ENCODE data around the gene KLHL17. TPM values are rescaled to one million over a fixed set of nuclear protein-coding genes. Genes with fewer than 3 reads are reported as not detected.

KLHL17 gene
- total RNA-seq, 1 experiment from 2014 or later, result 66.9 TPM

DNA sequence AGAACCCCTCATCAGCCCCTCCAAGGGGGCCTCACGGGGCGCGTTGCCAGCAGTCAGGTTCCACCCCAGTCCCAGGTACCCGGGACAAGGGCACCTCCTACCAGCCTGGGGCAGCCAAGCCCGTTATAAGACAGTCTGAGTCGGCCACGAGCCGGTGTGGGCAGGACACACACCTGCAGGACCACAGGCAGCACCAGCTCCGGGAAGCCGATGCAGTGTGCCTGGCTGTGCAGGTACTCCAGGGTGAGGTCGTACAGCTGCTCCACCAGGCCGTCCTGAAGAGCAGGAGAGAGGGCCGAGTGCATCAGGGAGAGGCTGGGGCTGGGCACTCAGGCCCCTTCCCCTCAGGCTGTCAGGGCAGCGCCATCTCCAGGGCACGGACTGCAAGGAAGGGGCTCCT, 12.4 kb upstream of the KLHL17 start:
- Mint-ChIP-seq H3K27ac (no peak overlapping the region), H3K36me3 (peaks cover 31% of the 10 kb centered on the region), H3K27me3 (ENCODE audit: low read depth) (peaks cover 10% of the 10 kb centered on the region), H3K9me3 (no peaks in the 10 kb centered on the region), H3K4me1 (no peaks in the 10 kb centered on the region), H3K4me3 (no peak overlapping the region)
- no peak for ATAC-seq
- ChIA-PET POLR2A (no interaction called here), CTCF (no interaction called here)
- no peak for DNase-seq (ENCODE audit: low spot score)
- no peak for TF ChIP-seq MXD4 (CRISPR knock-in tag; IDR thresholded peaks at IDR 0.05; ENCODE audit: borderline replicate concordance)
- TF ChIP-seq FOXK1 (CRISPR knock-in tag; IDR thresholded peaks at IDR 0.05), result no peak
- no peak for TF ChIP-seq GTF2I (CRISPR knock-in tag; conservative IDR thresholded peaks at IDR 0.05)
- no peak for TF ChIP-seq ZNF219 (CRISPR knock-in tag; IDR thresholded peaks at IDR 0.05; ENCODE audit: borderline replicate concordance)
- TF ChIP-seq, protein P1, sequence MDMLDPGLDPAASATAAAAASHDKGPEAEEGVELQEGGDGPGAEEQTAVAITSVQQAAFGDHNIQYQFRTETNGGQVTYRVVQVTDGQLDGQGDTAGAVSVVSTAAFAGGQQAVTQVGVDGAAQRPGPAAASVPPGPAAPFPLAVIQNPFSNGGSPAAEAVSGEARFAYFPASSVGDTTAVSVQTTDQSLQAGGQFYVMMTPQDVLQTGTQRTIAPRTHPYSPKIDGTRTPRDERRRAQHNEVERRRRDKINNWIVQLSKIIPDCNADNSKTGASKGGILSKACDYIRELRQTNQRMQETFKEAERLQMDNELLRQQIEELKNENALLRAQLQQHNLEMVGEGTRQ (CRISPR knock-in tag; IDR thresholded peaks at IDR 0.05), result no peak
- TF ChIP-seq, protein P2, sequence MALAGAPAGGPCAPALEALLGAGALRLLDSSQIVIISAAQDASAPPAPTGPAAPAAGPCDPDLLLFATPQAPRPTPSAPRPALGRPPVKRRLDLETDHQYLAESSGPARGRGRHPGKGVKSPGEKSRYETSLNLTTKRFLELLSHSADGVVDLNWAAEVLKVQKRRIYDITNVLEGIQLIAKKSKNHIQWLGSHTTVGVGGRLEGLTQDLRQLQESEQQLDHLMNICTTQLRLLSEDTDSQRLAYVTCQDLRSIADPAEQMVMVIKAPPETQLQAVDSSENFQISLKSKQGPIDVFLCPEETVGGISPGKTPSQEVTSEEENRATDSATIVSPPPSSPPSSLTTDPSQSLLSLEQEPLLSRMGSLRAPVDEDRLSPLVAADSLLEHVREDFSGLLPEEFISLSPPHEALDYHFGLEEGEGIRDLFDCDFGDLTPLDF (CRISPR knock-in tag; IDR thresholded peaks at IDR 0.05), result no peak
- TF ChIP-seq ZNF416 (CRISPR knock-in tag; IDR thresholded peaks at IDR 0.05), result no peak
- no peak for TF ChIP-seq KAT7 (CRISPR knock-in tag; IDR thresholded peaks at IDR 0.05; ENCODE audit: borderline replicate concordance)
- no peak for TF ChIP-seq NR3C1 (CRISPR knock-in tag; conservative IDR thresholded peaks at IDR 0.05; ENCODE audit: low read depth)
- no peak for TF ChIP-seq FOXP1 (CRISPR knock-in tag; IDR thresholded peaks at IDR 0.05; ENCODE audit: borderline replicate concordance)
- TF ChIP-seq, protein P3, sequence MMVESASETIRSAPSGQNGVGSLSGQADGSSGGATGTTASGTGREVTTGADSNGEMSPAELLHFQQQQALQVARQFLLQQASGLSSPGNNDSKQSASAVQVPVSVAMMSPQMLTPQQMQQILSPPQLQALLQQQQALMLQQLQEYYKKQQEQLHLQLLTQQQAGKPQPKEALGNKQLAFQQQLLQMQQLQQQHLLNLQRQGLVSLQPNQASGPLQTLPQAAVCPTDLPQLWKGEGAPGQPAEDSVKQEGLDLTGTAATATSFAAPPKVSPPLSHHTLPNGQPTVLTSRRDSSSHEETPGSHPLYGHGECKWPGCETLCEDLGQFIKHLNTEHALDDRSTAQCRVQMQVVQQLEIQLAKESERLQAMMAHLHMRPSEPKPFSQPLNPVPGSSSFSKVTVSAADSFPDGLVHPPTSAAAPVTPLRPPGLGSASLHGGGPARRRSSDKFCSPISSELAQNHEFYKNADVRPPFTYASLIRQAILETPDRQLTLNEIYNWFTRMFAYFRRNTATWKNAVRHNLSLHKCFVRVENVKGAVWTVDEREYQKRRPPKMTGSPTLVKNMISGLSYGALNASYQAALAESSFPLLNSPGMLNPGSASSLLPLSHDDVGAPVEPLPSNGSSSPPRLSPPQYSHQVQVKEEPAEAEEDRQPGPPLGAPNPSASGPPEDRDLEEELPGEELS (CRISPR knock-in tag; IDR thresholded peaks at IDR 0.05), result no peak
- no peak for TF ChIP-seq ZNF423 (CRISPR knock-in tag; IDR thresholded peaks at IDR 0.05)
- TF ChIP-seq ZNF121 (CRISPR knock-in tag; IDR thresholded peaks at IDR 0.05), result no peak

DNA sequence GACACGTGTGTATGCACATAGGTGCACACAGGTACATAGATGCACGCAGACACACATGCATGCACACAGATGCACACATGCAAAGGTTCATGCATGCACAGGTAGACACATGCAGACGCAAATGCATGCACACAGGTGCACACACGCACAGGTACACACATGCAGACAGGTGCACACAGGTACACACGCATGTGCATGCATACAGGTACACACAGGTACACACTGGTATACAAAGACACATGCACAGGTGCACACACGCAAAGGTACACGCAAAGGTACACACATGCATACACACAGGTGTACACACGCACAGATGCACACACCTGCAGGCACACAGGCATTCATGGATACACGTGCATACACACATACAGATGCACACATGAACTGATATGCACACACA, 10.1 kb upstream of the KLHL17 start:
- no peak for DNase-seq (ENCODE audit: low spot score)
- Mint-ChIP-seq H3K9me3 (no peaks in the 10 kb centered on the region), H3K27me3 (ENCODE audit: low read depth) (peaks cover 2% of the 10 kb centered on the region; the same call in 1 of the 2 replicates), H3K4me1 (no peaks in the 10 kb centered on the region), H3K27ac (no peak overlapping the region), H3K4me3 (no peak overlapping the region), H3K36me3 (peaks cover 45% of the 10 kb centered on the region)
- ChIA-PET CTCF (no interaction called here), POLR2A (no interaction called here)
- ATAC-seq, result no peak
- TF ChIP-seq NR2C2 (CRISPR knock-in tag; IDR thresholded peaks at IDR 0.05) (no peak), GABPB1 (CRISPR knock-in tag; IDR thresholded peaks at IDR 0.05) (no peak), ESRRA (CRISPR knock-in tag; IDR thresholded peaks at IDR 0.05; ENCODE audit: borderline replicate concordance) (no peak), ZBTB21 (CRISPR knock-in tag; IDR thresholded peaks at IDR 0.05; ENCODE audit: borderline replicate concordance) (no peak), FOXP1 (CRISPR knock-in tag; IDR thresholded peaks at IDR 0.05; ENCODE audit: borderline replicate concordance) (no peak), TCF7 (CRISPR knock-in tag; IDR thresholded peaks at IDR 0.05; ENCODE audit: low read depth) (no peak), ZNF232 (CRISPR knock-in tag; IDR thresholded peaks at IDR 0.05) (no peak), JAZF1 (CRISPR knock-in tag; IDR thresholded peaks at IDR 0.05) (no peak), HMGA2 (CRISPR knock-in tag; IDR thresholded peaks at IDR 0.05) (no peak)
- TF ChIP-seq, protein P2 (CRISPR knock-in tag; IDR thresholded peaks at IDR 0.05), result no peak
- TF ChIP-seq, protein P4, sequence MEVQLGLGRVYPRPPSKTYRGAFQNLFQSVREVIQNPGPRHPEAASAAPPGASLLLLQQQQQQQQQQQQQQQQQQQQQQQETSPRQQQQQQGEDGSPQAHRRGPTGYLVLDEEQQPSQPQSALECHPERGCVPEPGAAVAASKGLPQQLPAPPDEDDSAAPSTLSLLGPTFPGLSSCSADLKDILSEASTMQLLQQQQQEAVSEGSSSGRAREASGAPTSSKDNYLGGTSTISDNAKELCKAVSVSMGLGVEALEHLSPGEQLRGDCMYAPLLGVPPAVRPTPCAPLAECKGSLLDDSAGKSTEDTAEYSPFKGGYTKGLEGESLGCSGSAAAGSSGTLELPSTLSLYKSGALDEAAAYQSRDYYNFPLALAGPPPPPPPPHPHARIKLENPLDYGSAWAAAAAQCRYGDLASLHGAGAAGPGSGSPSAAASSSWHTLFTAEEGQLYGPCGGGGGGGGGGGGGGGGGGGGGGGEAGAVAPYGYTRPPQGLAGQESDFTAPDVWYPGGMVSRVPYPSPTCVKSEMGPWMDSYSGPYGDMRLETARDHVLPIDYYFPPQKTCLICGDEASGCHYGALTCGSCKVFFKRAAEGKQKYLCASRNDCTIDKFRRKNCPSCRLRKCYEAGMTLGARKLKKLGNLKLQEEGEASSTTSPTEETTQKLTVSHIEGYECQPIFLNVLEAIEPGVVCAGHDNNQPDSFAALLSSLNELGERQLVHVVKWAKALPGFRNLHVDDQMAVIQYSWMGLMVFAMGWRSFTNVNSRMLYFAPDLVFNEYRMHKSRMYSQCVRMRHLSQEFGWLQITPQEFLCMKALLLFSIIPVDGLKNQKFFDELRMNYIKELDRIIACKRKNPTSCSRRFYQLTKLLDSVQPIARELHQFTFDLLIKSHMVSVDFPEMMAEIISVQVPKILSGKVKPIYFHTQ (CRISPR knock-in tag; IDR thresholded peaks at IDR 0.05), result no peak
- TF ChIP-seq, protein P5, sequence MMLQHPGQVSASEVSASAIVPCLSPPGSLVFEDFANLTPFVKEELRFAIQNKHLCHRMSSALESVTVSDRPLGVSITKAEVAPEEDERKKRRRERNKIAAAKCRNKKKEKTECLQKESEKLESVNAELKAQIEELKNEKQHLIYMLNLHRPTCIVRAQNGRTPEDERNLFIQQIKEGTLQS (CRISPR knock-in tag; conservative IDR thresholded peaks at IDR 0.05), result no peak
- TF ChIP-seq, protein P6, sequence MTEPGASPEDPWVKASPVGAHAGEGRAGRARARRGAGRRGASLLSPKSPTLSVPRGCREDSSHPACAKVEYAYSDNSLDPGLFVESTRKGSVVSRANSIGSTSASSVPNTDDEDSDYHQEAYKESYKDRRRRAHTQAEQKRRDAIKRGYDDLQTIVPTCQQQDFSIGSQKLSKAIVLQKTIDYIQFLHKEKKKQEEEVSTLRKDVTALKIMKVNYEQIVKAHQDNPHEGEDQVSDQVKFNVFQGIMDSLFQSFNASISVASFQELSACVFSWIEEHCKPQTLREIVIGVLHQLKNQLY (CRISPR knock-in tag; IDR thresholded peaks at IDR 0.05), result no peak
- TF ChIP-seq, protein P7, sequence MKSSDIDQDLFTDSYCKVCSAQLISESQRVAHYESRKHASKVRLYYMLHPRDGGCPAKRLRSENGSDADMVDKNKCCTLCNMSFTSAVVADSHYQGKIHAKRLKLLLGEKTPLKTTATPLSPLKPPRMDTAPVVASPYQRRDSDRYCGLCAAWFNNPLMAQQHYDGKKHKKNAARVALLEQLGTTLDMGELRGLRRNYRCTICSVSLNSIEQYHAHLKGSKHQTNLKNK (CRISPR knock-in tag; IDR thresholded peaks at IDR 0.05), result no peak
